ENCODE results near the gene DLG3.

Gene DLG3

DNA sequence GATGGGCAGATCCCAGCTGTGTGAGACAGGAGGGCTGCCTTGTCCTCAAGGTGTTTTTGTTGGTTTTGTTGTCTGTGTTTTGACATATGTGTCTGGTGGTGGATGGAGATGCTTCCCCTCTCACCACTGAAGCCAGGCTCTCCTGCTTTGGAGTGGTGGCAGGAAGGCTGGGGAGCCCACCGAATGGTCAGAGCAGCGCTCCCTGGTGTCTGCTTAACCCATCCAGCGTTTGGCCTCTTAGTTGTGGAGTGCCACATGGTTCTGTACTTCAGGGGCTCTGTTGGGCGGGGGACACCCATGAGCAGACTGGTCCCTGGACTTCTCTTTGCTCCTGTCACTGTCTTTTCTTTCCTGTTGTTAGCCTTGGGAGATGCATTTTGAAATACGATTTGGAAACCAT, 51.9 kb downstream of the DLG3 start:
- TF ChIP-seq, protein P1, sequence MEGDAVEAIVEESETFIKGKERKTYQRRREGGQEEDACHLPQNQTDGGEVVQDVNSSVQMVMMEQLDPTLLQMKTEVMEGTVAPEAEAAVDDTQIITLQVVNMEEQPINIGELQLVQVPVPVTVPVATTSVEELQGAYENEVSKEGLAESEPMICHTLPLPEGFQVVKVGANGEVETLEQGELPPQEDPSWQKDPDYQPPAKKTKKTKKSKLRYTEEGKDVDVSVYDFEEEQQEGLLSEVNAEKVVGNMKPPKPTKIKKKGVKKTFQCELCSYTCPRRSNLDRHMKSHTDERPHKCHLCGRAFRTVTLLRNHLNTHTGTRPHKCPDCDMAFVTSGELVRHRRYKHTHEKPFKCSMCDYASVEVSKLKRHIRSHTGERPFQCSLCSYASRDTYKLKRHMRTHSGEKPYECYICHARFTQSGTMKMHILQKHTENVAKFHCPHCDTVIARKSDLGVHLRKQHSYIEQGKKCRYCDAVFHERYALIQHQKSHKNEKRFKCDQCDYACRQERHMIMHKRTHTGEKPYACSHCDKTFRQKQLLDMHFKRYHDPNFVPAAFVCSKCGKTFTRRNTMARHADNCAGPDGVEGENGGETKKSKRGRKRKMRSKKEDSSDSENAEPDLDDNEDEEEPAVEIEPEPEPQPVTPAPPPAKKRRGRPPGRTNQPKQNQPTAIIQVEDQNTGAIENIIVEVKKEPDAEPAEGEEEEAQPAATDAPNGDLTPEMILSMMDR (conservative IDR thresholded peaks at IDR 0.05; ENCODE audit: low read depth, low read length) = no peak
- Histone ChIP-seq H3K27me3 (ENCODE audit: insufficient read depth, low read depth) (no peaks in the 10 kb centered on the region), H3K9ac (no peak overlapping the region), H3K79me2 (ENCODE audit: insufficient read depth, low read depth) (no peaks in the 10 kb centered on the region), H3K4me2 (no peak overlapping the region), H3K36me3 (ENCODE audit: insufficient read depth) (no peaks in the 10 kb centered on the region), H3K4me3 (IDR thresholded peaks at IDR 0.05; ENCODE audit: insufficient read depth, low read depth, low read length) (no peak overlapping the region), H3K4me1 (ENCODE audit: low read depth, poor library complexity, severe bottlenecking) (peaks cover 31% of the 10 kb centered on the region), H3K27ac (no peak overlapping the region), H2AFZ (ENCODE audit: low read depth) (no peak overlapping the region), H4K20me1 (ENCODE audit: insufficient read depth) (no peaks in the 10 kb centered on the region)

DNA sequence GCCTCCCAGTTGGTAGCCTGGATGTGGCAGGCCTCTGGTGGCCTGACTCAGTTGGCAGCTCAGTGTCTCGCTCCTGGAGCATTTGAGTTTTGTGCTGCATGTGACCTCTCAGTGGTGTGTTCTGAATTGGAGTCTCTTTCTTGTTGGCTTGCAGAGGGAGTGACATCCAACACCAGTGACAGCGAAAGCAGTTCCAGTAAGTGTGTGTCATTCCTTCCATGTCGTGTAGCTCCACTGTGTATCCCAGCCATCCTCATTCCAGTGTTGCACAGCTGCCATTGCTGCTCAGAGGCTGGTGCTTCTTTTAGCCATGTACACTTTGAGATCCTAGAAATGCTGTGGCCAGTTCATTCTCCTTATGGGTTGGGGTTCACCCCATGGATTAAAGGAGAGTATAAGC, 52.4 kb downstream of the DLG3 start:
- TF ChIP-seq, protein P1 (conservative IDR thresholded peaks at IDR 0.05; ENCODE audit: low read depth, low read length) = no peak
- Histone ChIP-seq H3K36me3 (ENCODE audit: insufficient read depth) (no peaks in the 10 kb centered on the region), H3K4me2 (no peak overlapping the region), H2AFZ (ENCODE audit: low read depth) (no peak overlapping the region), H3K27me3 (ENCODE audit: insufficient read depth, low read depth) (no peaks in the 10 kb centered on the region), H3K4me1 (ENCODE audit: low read depth, poor library complexity, severe bottlenecking) (peaks cover 31% of the 10 kb centered on the region), H4K20me1 (ENCODE audit: insufficient read depth) (no peaks in the 10 kb centered on the region), H3K79me2 (ENCODE audit: insufficient read depth, low read depth) (no peaks in the 10 kb centered on the region), H3K27ac (peak overlapping the region; percentile 61; the same call in 1 of the 2 replicates), H3K9ac (no peak overlapping the region), H3K4me3 (IDR thresholded peaks at IDR 0.05; ENCODE audit: insufficient read depth, low read depth, low read length) (no peak overlapping the region)

DNA sequence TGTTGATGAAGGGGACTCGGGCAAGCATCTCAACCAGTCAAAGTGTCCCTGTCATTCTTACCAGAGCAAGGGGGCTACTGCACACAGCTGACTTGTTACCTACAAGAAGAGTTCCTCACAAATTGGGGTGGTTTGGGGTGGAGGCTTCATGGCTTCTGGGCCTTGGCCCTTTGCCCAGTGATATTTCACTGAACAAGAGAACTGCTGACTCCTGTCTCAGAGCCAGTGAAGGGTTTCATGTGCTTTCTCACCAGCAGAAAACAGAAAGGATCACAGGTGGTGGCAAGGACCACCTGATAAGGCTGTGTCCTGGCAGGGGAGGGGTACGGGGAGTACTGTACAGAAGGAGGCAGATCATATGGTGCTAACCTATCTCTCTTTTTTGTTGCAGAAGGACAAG, 53.5 kb downstream of the DLG3 start:
- Histone ChIP-seq H3K4me3 (IDR thresholded peaks at IDR 0.05; ENCODE audit: insufficient read depth, low read depth, low read length) (no peak overlapping the region), H3K4me1 (ENCODE audit: low read depth, poor library complexity, severe bottlenecking) (peaks cover 31% of the 10 kb centered on the region), H3K79me2 (ENCODE audit: insufficient read depth, low read depth) (no peaks in the 10 kb centered on the region), H3K36me3 (ENCODE audit: insufficient read depth) (no peaks in the 10 kb centered on the region), H3K27me3 (ENCODE audit: insufficient read depth, low read depth) (no peaks in the 10 kb centered on the region), H3K9ac (peak overlapping the region; percentile 9; the same call in 1 of the 2 replicates), H3K27ac (peak overlapping the region; percentile 61), H3K4me2 (peak overlapping the region; percentile 51; the same call in 1 of the 2 replicates), H4K20me1 (ENCODE audit: insufficient read depth) (no peaks in the 10 kb centered on the region), H2AFZ (ENCODE audit: low read depth) (no peak overlapping the region)
- TF ChIP-seq, protein P1 (conservative IDR thresholded peaks at IDR 0.05; ENCODE audit: low read depth, low read length) = no peak

DNA sequence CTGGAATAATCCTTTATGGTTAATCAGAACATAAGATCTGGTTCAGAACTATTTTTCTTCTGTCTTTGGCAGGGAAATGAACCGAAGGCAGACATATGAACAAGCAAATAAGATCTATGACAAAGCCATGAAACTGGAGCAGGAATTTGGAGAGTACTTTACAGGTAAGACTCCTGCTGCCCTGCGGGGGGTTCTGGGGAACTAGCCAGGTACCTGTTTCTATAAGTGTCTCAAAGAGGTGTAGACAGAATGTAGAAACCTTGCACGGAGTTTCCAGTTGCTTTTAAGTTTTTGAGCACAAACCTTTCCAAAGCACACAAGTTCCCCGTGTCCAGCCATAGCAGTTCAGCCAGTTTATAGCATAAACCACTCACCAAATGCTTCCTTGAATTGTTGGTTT, 56.2 kb downstream of the DLG3 start:
- Histone ChIP-seq H3K4me2 (no peak overlapping the region), H3K79me2 (ENCODE audit: insufficient read depth, low read depth) (no peaks in the 10 kb centered on the region), H3K27me3 (ENCODE audit: insufficient read depth, low read depth) (no peaks in the 10 kb centered on the region), H3K4me3 (IDR thresholded peaks at IDR 0.05; ENCODE audit: insufficient read depth, low read depth, low read length) (no peak overlapping the region), H3K36me3 (ENCODE audit: insufficient read depth) (no peaks in the 10 kb centered on the region), H3K9ac (no peak overlapping the region), H2AFZ (ENCODE audit: low read depth) (no peak overlapping the region), H3K4me1 (ENCODE audit: low read depth, poor library complexity, severe bottlenecking) (peaks cover 31% of the 10 kb centered on the region), H3K27ac (no peak overlapping the region), H4K20me1 (ENCODE audit: insufficient read depth) (no peaks in the 10 kb centered on the region)
- TF ChIP-seq, protein P1 (conservative IDR thresholded peaks at IDR 0.05; ENCODE audit: low read depth, low read length) = no peak

Measured in KMS-11 (cell line).